Thyroid gland (tissue), 4 donors: ENCODE results near the gene EPYC.

Source experiments
- POLR2A ChIP-seq, 2 donors: fragments of 450-650 bp; IDR thresholded peaks; one replicate each; pipeline ENCODE4 v1.6.1; 2017; ENCODE audit warnings: antibody characterized with exemption in 2 of 2, mild to moderate bottlenecking in 2 of 2, moderate library complexity in 1 of 2
- TF ChIP-seq, protein P1 (sequence below), 6 experiments: fragments of 200-600 bp in 3 of 6; fragments of 450-650 bp in 3 of 6; sonication (generic) in 3 of 6; IDR thresholded peaks; one replicate each; pipeline ENCODE4 v1.5.1; 2016 to 2019; ENCODE audit warnings: antibody characterized with exemption in 6 of 6, mild to moderate bottlenecking in 2 of 6, inconsistent platforms in 1 of 6, moderate library complexity in 1 of 6

DNA sequence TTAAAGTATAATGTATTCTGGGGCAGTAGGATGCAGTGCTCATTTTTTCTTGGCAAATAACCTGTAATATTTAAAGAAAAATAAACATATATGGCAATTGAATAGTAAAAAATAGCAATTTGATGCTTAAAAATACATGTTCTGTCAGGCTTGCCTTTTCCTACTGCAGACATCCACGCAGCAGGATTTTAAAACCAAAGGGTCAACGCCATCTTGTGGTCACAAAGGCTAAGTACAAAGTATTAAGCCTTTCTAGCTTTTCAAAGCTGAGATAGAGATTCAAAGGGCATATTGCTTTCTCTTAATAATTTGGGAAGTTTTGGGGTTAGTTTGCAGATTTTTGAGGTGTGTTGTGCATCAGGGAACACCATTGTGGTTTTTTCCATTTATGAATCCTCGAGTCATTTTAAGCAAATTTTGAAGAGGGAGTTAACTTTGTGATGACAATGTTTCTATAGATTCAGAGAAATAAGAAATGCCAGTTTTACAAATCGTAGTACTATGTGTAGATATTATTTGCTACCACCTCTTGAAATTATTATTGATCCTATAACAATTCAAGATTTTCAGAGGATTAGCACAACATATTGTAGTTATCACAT is 45.1 kb downstream of the EPYC start:
- no peak for TF ChIP-seq POLR2A (IDR thresholded peaks at IDR 0.05)
- TF ChIP-seq, protein P1, sequence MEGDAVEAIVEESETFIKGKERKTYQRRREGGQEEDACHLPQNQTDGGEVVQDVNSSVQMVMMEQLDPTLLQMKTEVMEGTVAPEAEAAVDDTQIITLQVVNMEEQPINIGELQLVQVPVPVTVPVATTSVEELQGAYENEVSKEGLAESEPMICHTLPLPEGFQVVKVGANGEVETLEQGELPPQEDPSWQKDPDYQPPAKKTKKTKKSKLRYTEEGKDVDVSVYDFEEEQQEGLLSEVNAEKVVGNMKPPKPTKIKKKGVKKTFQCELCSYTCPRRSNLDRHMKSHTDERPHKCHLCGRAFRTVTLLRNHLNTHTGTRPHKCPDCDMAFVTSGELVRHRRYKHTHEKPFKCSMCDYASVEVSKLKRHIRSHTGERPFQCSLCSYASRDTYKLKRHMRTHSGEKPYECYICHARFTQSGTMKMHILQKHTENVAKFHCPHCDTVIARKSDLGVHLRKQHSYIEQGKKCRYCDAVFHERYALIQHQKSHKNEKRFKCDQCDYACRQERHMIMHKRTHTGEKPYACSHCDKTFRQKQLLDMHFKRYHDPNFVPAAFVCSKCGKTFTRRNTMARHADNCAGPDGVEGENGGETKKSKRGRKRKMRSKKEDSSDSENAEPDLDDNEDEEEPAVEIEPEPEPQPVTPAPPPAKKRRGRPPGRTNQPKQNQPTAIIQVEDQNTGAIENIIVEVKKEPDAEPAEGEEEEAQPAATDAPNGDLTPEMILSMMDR (IDR thresholded peaks at IDR 0.05): peak; percentile 29 to 74 (median 42)
